Activated CD8-positive, alpha-beta memory T cell treated with anti-CD3 and anti-CD28 coated beads, Interleukin-2, amount 10 ng/mL, durations not matched to agents 7 days and 5 days (primary cell): ENCODE measurements around the gene OR52E8. TPM values are rescaled to one million over a fixed set of nuclear protein-coding genes. Genes with fewer than 3 reads are reported as not detected.

Experiments
- ATAC-seq: fragments of 150-1000 bp; cut with Tn5 transposase; one replicate; pipeline ENCODE4 v1.10.0; 2021; ENCODE audit warnings: moderate library complexity
- CTCF ChIA-PET: fragments of 350-600 bp; sonication (Branson Sonifier 250); formaldehyde crosslinking; loops from one replicate; lab custom pipeline; 2021; ENCODE audit warnings: antibody characterized with exemption; lab: Charles Lee
- DNase-seq: peaks from one replicate; pipeline ENCODE4 v3.0.0-alpha.2; 2020
- H3K27ac Mint-ChIP-seq: one replicate; pipeline ENCODE4 v1.8.0; 2021; ENCODE audit warnings: mild to moderate bottlenecking, mixed read lengths
- H3K27me3 Mint-ChIP-seq: one replicate; pipeline ENCODE4 v1.8.0; 2021; ENCODE audit warnings: mixed read lengths
- H3K36me3 Mint-ChIP-seq: one replicate; pipeline ENCODE4 v1.8.0; 2021; ENCODE audit warnings: mild to moderate bottlenecking, mixed read lengths
- H3K4me1 Mint-ChIP-seq: one replicate; pipeline ENCODE4 v1.8.0; 2021; ENCODE audit warnings: mixed read lengths
- H3K4me3 Mint-ChIP-seq: one replicate; pipeline ENCODE4 v1.8.0; 2021; ENCODE audit warnings: mild to moderate bottlenecking, moderate library complexity, mixed read lengths
- H3K9me3 Mint-ChIP-seq: one replicate; pipeline ENCODE4 v1.8.0; 2022; ENCODE audit warnings: low read depth, mixed read lengths
- total RNA-seq, 2 experiments: library from RNA; stranded (reverse); gene quantifications; one replicate each; pipeline ENCODE4 v1.2.3, GENCODE V29; 2021

Gene OR52E8
- total RNA-seq, 2 experiments from 2014 or later: not detected

DNA sequence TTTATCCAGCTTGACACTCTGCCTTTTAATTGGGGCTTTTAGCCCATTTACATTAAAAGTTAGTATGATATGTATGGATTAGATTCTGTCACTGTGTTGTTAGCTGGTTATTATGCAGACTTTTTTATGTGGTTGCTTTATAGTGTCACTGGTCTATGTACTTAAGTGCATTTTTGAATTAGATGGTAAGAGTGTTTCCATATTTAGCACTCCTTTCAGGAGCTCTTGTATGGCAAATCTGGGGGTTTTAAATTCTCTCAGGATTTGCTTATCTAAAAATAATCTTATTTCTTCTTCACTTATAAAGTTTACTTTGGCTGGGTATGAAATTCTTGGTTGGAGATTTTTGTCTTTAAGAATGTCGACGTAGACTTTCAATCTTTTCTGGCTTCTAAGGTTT lies 19.8 kb downstream of the OR52E8 start:
- CTCF ChIA-PET: no interaction called here

GRCh38 chr11:5833446-5833845 lies 24.0 kb downstream of the OR52E8 start:
- H3K27ac Mint-ChIP-seq: no peak overlapping the region
- peaks cover 10% of the 10 kb centered on the region for H3K27me3 Mint-ChIP-seq
- no peaks in the 10 kb centered on the region for H3K36me3 Mint-ChIP-seq
- CTCF ChIA-PET: no interaction called here
- no peaks in the 10 kb centered on the region for H3K4me1 Mint-ChIP-seq
- H3K4me3 Mint-ChIP-seq: no peak overlapping the region
- H3K9me3 Mint-ChIP-seq: no peaks in the 10 kb centered on the region
- no peak for ATAC-seq
- no peak for DNase-seq

More for the DNA sequence above, 19.8 kb downstream of the OR52E8 start:
- H3K4me3 Mint-ChIP-seq: no peak overlapping the region
- H3K27ac Mint-ChIP-seq: no peak overlapping the region
- H3K4me1 Mint-ChIP-seq: no peaks in the 10 kb centered on the region
- no peak for DNase-seq
- no peaks in the 10 kb centered on the region for H3K9me3 Mint-ChIP-seq
- H3K36me3 Mint-ChIP-seq: no peaks in the 10 kb centered on the region
- H3K27me3 Mint-ChIP-seq: peaks cover 9% of the 10 kb centered on the region
- ATAC-seq: no peak

GRCh38 chr11:5831196-5831829 lies 26.2 kb downstream of the OR52E8 start:
- no peaks in the 10 kb centered on the region for H3K36me3 Mint-ChIP-seq
- H3K4me1 Mint-ChIP-seq: no peaks in the 10 kb centered on the region
- no peak overlapping the region for H3K4me3 Mint-ChIP-seq
- H3K27me3 Mint-ChIP-seq: peaks cover 4% of the 10 kb centered on the region
- no peaks in the 10 kb centered on the region for H3K9me3 Mint-ChIP-seq
- ATAC-seq: no peak
- DNase-seq: no peak
- H3K27ac Mint-ChIP-seq: no peak overlapping the region
- CTCF ChIA-PET: interaction anchor here (1.4 kb wide), 1 partner anchor 9 kb away, joined by 3 read pairs; no protein-coding TSS in a partner anchor

DNA sequence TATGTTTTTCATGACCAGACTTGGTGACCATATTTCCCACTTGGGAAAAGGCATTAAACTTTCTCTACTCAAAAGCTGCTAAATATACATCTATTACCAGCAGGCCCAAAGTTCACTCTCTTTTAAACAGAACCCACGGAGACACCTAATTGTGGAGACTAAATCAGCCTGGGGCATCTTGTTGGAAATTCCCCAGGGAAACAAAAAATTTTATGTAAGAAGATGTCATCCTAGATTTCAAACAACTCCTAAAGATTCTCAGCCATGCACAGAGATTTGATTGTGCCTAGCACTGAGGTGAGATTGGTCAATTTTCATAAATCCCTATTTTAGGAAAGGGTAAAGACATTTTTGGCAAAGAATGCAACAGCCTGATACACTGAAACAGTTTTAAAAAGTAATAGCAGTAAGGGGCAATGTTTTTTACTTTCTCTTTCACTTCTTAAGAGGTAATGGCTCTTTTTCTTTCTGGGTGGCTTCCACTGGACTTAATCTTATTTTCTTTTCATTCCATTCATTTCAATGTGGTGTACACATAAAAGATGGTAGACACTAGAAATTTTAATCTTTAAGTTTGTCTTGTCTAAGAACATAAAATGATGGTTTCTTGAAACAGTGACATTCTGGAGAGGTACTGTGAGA lies 39.1 kb downstream of the OR52E8 start:
- CTCF ChIA-PET: interaction anchor here (1.3 kb wide), 1 partner anchor 536 kb away, joined by 3 read pairs; no protein-coding TSS in a partner anchor
- ATAC-seq (peak; percentile 55), DNase-seq (no peak)
- H3K9me3 Mint-ChIP-seq: no peaks in the 10 kb centered on the region
- peaks cover 3% of the 10 kb centered on the region for H3K27me3 Mint-ChIP-seq
- H3K27ac Mint-ChIP-seq: peak overlapping the region; percentile 77
- H3K4me1 Mint-ChIP-seq: peaks cover 9% of the 10 kb centered on the region
- no peaks in the 10 kb centered on the region for H3K36me3 Mint-ChIP-seq
- peak overlapping the region; percentile 65 for H3K4me3 Mint-ChIP-seq

DNA sequence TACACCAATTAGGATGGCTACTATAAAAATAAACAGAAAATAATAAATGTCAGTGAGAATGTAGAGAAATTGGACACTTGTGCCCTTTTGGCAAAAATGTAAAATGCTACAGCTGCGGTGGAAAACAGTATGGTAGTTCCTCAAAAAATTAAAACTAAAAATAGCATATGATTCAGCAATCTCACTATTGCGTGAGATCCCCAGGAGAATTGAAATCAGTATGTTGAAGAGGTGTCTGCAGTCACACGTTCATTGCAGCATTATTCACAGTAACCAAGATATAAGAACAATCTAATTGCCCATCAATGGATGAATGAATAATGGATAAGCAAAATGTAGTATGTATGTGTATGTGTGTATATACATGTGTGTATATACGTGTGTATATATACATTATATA lies 42.0 kb downstream of the OR52E8 start:
- ATAC-seq: no peak
- Mint-ChIP-seq H3K27ac (no peak overlapping the region), H3K36me3 (no peaks in the 10 kb centered on the region), H3K27me3 (peaks cover 10% of the 10 kb centered on the region), H3K4me3 (no peak overlapping the region), H3K4me1 (peaks cover 9% of the 10 kb centered on the region), H3K9me3 (no peaks in the 10 kb centered on the region)
- no peak for DNase-seq
- CTCF ChIA-PET: no interaction called here

DNA sequence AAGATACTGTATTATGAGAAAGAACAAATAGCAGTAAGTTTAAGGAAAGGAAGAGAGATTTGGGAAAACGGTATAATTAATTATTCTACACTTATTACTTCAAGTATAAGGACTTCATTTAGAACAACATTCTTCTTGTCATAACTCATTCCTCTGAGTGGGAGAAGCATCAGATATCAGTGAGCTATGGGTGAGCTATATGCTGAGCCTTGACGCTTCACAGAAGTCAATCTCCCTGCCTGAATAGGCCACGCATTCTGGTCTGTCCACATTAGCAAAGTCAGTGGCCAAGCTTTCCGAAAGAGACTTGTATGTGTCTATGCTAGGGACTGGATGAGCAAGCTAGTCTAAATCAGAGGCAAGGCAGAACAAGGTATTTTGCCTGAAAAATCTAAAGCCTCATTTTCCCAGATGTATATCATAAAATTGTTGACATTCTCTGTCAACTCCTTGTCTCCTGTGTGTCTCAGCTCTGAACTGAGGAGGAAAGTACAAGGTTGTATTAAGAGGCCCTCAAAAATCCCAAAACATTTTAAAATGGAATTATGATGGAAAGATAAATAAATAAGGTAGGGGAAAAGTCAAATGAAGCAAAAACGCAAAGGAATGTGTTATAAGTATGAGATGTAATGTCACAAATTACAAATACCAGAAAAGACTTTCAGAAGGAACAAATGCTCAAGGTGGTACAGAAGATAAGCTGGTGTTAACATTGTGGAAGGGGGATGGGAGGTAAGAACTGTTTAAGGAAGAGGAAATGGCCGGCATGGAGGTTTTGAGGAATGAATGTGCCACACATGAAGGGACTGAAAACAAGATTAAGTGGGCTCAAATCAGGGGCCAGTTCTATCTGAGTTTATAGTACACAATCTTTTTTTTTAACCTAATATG lies 47.3 kb downstream of the OR52E8 start:
- H3K9me3 Mint-ChIP-seq: no peaks in the 10 kb centered on the region
- CTCF ChIA-PET: interaction anchor here (0.7 to 1.6 kb wide), 6 partner anchors 84 to 215 kb away, joined by 3 to 10 read pairs (median 4); partner anchors contain the start of gene TRIM34
- ATAC-seq (no peak), DNase-seq (no peak)
- peaks cover 15% of the 10 kb centered on the region for H3K4me1 Mint-ChIP-seq
- peaks cover 29% of the 10 kb centered on the region for H3K27me3 Mint-ChIP-seq
- H3K36me3 Mint-ChIP-seq: no peaks in the 10 kb centered on the region
- no peak overlapping the region for H3K4me3 Mint-ChIP-seq
- H3K27ac Mint-ChIP-seq: no peak overlapping the region

DNA sequence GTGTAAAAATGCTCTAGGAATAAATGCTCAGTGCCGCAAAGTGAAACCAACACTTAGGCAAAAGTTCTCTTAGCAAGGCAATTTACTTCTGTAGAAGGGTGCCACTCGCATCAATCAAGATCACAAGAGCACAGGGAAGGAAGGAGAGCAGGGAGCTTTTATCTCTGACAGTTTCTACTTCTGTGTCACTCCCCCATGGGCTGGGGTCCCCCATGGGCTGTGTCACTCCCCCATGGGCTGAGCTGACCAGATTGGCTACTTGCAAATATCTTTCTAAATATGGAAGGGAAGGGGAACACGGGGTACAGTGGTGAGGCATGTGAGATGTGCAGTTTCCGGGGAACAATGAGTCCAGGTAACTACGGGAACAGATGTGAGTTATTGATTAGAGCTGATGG lies 48.4 kb downstream of the OR52E8 start:
- ATAC-seq: peak; percentile 62
- CTCF ChIA-PET: interaction anchor here (0.7 to 1.6 kb wide), 7 partner anchors 120 to 333 kb away, joined by 3 to 10 read pairs (median 3); partner anchors contain the start of genes TRIM22 and TRIM34
- peaks cover 13% of the 10 kb centered on the region for H3K4me1 Mint-ChIP-seq
- H3K36me3 Mint-ChIP-seq: no peaks in the 10 kb centered on the region
- no peaks in the 10 kb centered on the region for H3K9me3 Mint-ChIP-seq
- DNase-seq: no peak
- peaks cover 29% of the 10 kb centered on the region for H3K27me3 Mint-ChIP-seq
- peak overlapping the region; percentile 89 for H3K4me3 Mint-ChIP-seq
- H3K27ac Mint-ChIP-seq: peak overlapping the region; percentile 66

DNA sequence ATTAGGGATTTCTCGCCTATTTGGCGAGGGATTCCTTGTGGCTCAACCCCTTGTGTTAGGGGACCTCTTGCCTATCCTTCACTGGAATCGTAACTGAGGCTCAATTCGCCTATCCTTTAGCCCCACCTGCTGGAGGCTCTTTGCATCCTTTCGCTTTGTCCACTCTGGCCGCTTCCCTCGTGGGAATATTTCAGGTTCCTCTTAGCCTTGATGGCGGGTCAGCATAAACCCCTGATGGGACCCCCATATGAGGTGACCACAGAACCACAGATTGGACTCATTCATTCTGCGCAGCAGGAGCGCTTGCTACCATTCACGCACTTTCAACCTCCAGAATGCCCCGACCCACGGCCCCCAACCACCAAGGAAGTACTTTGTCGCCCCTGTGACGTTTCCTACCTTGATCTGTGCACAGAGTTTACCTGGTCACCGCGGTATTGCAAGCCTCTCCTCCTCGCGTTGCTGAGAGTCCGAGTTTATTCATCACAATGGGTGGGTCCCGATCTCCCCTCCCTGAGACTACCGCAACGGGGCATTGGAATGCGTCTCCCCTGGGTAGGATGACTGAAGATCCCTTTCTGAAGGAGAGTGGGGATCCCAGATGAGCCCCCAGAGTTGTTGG lies 48.9 kb downstream of the OR52E8 start, which contains the start of gene OR52N2:
TSS of gene OR52N2 (plus strand) at position 425 of the 622 bp plus-strand sequence. CDS start 11,412 bp downstream, outside the sequence.
- CTCF ChIA-PET: interaction anchor here (0.8 to 1.6 kb wide), 4 partner anchors 188 to 332 kb away, joined by 3 to 10 read pairs (median 3); no protein-coding TSS in a partner anchor
- Mint-ChIP-seq H3K36me3 (no peaks in the 10 kb centered on the region), H3K9me3 (no peaks in the 10 kb centered on the region), H3K4me3 (peak within 1 kb of the TSS; percentile 89), H3K4me1 (peaks cover 13% of the 10 kb centered on the region), H3K27ac (peak within 1 kb of the TSS; percentile 66), H3K27me3 (peaks cover 29% of the 10 kb centered on the region)
- ATAC-seq (peak; percentile 94), DNase-seq (peak; percentile 82)

DNA sequence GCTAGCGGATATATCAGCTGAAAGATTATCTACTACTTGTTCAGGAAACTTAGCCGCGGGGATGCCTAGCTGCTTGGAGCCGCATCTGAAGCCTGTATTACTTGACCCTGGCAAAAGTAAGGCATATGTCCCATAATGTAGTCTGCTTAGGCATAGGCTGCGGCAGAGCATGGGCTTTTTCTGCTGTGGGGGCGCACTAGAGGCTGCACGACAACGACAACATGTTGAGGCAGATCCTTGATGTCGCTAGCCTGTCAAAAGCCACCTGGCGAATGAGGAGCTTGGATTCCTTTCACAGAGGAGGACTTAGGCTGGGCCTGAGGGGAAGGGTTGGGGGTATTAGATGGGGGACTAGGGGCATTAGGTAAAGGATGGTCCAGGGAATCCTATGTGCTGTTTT lies 49.9 kb downstream of the OR52E8 start:
- H3K27ac Mint-ChIP-seq: no peak overlapping the region
- no peaks in the 10 kb centered on the region for H3K9me3 Mint-ChIP-seq
- no peak for DNase-seq
- CTCF ChIA-PET: interaction anchor here (1.6 kb wide), 1 partner anchor 207 kb away, joined by 4 read pairs; no protein-coding TSS in a partner anchor
- H3K4me1 Mint-ChIP-seq: peaks cover 13% of the 10 kb centered on the region
- H3K4me3 Mint-ChIP-seq: no peak overlapping the region
- peaks cover 32% of the 10 kb centered on the region for H3K27me3 Mint-ChIP-seq
- ATAC-seq: no peak
- H3K36me3 Mint-ChIP-seq: peaks cover 2% of the 10 kb centered on the region

Other genes with a start within 250 kb of the OR52E8 start
- 10 to 100 TPM; 13.1 to 16.1 TPM for gene TRIM34, start 232.7 kb downstream of the OR52E8 start, total RNA-seq
- 10 to 100 TPM; 25.0 to 35.4 TPM for gene TRIM5, start 172.6 kb downstream of the OR52E8 start, total RNA-seq
- 100 to 1,000 TPM; 139 to 238 TPM for gene TRIM22, start 167.9 kb downstream of the OR52E8 start, total RNA-seq
- under 1 TPM; 0.28 to 0.41 TPM for gene OR56B1, start 121.2 kb downstream of the OR52E8 start, total RNA-seq
- under 1 TPM; 0.23 to 0.67 TPM for gene OR52N4, start 103.4 kb downstream of the OR52E8 start, total RNA-seq
- not detected for gene OR52N5, start 74.3 kb downstream of the OR52E8 start, total RNA-seq
- not detected for gene OR52N1, start 66.4 kb downstream of the OR52E8 start, total RNA-seq
- gene OR52N2, start 48.8 kb downstream of the OR52E8 start, total RNA-seq: not detected
- gene OR52E6, start 15.8 kb downstream of the OR52E8 start, total RNA-seq: not detected
- not detected for gene OR52E4, start 22.9 kb upstream of the OR52E8 start, total RNA-seq
- gene OR52E5, start 35.5 kb upstream of the OR52E8 start, total RNA-seq: not detected
- gene OR56A3, start 84.6 kb upstream of the OR52E8 start, total RNA-seq: not detected
- gene OR56A5, start 110.8 kb upstream of the OR52E8 start, total RNA-seq: not detected
- not detected for gene OR52L1, start 129.3 kb upstream of the OR52E8 start, total RNA-seq
- not detected for gene OR56A4, start 149.3 kb upstream of the OR52E8 start, total RNA-seq
- not detected for gene OR56A1, start 173.1 kb upstream of the OR52E8 start, total RNA-seq
- gene OR56B4, start 250.0 kb upstream of the OR52E8 start, total RNA-seq: not detected